GM21529 (cell line): ENCODE measurements around the gene LINC01488.

Source experiments
- ATAC-seq: cut with Tn5 transposase; IDR thresholded peaks from one replicate; pipeline ENCODE4 v1.9.1; 2021; ENCODE audit not compliant: unreplicated experiment

Gene LINC01488

GRCh38 chr11:69462106-69462951, 19.1 kb upstream of the LINC01488 start:
- no peak for ATAC-seq

DNA sequence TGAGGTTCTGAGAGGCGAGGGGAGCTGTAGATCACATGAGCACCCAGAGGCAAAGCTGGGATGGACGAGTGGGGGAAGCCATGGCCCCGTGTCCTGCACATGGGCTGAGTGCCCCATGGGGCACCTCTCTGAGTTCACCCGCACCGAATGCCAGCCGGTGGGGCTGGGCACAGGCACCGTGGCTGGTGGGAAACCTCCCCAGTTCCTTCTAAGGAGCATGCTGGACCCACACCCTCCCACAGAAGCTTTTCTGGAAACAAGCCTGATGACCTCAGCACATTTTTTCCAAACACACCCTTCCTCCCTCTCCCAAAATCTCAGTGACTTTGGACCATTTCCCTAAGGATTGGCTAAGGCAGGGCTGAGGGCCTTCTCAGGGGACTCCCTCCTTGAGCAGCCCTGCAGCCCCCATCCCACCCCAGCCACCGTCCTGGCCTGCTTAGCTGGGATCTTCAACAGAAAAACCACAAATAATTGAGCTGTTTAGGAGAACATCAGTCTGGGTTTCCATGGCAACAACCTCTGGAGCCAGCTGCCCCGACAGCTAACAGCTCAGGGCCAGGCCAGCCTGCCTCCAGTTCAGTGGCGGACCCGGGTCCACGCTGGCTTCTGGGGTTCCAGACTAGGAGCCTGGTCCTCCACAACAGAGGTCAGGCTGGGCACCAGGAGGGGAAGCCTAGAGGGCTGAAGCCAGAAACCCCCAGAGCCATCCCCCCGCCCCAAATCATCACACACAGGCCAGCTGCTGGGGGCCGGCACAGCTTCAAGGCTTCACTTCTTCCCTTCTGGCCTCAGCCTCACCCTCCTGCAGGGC, 18.1 kb upstream of the LINC01488 start:
- ATAC-seq: no peak

GRCh38 chr11:69463995-69464960, 17.2 kb upstream of the LINC01488 start:
- no peak for ATAC-seq

DNA sequence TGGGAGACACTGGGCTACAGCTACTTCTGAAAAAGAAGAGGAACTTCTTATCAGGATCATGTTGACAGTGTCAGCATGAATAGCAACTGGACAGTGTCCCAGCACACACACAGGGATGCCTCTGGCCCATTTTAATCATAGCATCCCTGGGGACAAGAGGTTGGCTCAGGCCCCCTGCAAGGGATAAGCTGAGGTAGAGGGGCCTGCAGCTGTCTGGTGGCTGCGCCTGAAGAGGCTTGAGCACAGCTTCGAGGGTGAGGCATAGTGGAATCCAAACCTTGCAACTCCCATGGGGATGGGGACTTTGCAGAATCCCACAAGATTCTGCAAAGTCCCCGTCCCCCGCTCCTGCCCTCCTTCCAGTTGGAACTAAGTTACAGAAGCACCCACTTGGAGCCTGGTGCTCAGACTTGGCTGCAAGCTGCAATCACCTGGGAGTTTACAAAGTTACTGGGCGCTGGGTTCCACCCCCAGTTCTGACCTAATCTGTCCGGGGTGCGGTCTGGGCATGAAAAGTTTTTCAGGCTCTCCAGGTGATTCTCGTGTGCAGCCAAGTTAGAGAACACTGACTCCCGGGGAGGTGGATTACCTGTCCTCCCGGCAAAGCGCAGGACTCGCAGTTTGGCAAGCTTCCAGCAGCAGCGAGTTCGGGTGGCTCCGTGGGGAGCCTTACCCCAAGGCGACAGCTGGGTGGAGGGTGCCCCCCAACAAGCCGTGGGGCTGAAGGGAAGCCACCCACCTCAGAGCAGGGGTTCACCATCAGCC, 16.0 kb upstream of the LINC01488 start:
- no peak for ATAC-seq

DNA sequence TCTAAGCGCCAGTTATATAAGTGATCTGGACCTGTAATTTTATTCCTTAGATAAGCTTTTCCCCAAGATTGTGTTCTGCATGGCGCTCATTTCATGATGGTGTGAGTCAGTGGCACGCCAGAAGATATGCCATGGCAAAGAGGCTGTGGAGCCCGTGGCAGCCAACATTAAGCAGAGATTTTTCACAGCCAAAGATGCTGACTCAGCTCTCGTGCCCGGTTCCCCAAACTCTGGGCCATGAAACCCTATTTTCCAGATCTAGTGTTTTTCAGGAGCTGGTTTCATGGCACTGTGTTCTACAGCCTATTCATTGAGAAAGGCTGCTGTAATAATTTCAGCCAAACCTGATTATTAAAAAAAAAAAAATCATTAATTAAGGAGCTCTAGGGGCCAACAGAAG, 15.4 kb upstream of the LINC01488 start:
- no peak for ATAC-seq

DNA sequence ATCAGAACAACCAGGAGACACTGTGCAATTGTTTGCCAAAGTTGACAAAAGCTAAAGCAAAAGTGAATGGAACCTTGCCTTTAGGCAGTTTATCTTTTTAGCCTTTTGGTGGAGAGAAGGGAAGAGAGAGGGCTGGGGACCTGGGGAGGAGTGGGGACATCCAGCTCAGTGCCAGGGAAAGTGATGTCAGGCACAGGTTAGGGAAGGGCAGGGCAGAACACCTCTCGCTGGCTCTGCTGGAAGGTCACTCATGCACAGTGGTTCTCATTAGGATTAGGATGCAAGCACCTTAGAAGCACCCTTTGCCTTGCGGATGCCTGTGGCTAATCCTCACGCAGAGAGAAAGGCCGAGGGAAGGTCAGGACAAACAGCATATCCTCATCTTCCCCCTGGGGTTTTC, 14.3 kb upstream of the LINC01488 start:
- ATAC-seq: no peak

- no peak for ATAC-seq
Measured at GRCh38 chr11:69467646-69468045, 13.8 kb upstream of the LINC01488 start.

- no peak for ATAC-seq
Measured at GRCh38 chr11:69468221-69468620, 13.2 kb upstream of the LINC01488 start.

GRCh38 chr11:69468911-69469885, 12.3 kb upstream of the LINC01488 start:
- ATAC-seq: no peak

GRCh38 chr11:69470301-69470700, 11.2 kb upstream of the LINC01488 start:
- no peak for ATAC-seq

- no peak for ATAC-seq
Measured at GRCh38 chr11:69470793-69471728, 10.4 kb upstream of the LINC01488 start.

DNA sequence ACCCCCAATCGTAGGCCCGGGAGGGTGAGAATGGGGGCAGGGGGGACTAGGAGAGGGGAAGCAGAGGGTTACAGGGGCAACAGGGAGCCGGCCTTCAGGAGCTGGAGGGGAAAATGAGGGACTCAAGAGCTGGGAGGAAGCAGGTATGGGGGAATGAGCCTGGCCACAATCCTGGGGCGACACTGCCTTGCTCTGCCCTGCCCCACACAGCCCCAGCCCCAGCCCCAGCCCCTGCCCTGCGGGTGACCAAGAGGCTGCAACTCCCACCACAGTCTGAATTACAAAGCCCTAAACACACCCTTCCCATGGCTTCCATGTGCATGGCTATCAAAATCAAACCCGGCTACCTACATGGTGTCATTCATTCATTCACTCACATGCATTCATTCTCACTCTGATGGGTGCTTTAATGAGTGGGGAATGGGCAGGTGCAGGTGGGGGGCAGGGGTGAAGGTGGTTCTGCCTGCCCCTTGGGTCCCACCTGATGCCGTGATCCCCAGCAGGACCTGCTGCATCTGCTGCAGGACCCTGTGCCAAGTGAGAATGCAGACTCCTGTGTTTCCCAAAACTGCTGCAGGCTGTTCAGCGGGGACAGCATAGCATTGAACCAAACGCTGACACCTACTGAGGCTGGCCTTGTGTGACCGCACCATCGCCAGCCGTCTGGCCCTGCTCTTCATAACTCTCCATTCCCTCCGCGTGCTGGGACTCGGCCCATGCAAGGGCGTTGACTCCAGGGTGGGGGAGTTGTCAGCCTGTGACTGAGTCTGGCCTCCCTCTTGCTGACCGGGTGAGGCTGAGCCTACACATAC, 9.5 kb upstream of the LINC01488 start:
- ATAC-seq: no peak

GRCh38 chr11:69472541-69473275, 8.8 kb upstream of the LINC01488 start:
- ATAC-seq: no peak

GRCh38 chr11:69473276-69473845, 8.1 kb upstream of the LINC01488 start:
- no peak for ATAC-seq

- ATAC-seq: no peak
Measured at GRCh38 chr11:69474736-69475135, 6.7 kb upstream of the LINC01488 start.
